Activated naive CD4-positive, alpha-beta T cell (primary cell): ENCODE data around the gene RBFOX2.

Source experiments
- DNase-seq, 4 experiments: peaks; one replicate each; lab custom pipeline; 2025; lab: John Stamatoyannopoulos, UW

RBFOX2 gene

DNA sequence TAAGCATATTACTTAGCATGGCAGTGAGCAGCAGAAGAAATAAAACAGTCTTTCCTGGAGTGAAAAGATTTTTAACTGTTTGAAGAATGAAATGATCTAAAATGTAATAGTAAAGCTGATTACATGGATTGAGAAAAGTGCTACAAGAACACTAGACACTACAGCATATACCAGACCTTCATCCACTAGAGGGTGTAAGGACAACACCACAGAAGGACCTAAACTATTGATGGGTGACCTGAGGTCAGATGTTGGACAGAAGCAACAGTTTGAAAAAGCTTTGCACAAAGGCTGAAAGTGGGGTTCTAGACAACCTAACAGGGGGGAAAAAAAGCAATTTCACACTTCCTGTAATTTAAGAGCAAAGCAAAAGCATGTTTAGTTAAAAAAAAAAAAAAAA lies 97.7 kb downstream of the RBFOX2 start:
- DNase-seq: no peak

GRCh38 chr22:35928285-35928798 lies 100.3 kb downstream of the RBFOX2 start:
- no peak for DNase-seq

DNA sequence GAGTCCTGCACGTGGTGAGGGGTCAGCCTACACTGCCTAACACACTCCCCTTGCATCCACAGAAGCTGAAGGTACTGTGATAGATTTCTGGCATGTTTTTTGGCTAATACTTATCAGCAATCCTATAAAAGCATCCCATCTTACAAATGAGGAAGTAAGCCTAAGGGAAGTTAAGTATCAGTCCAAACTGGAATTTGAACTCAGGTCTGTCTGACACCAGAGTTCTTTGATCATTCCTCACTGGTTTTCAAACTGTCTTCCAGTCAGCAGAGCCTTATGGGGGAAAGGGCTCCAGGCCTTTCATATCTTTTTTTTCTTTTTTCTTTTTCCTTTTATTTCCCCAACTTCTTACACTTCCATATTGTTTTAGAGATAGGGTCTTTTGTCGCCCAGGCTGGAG lies 105.6 kb downstream of the RBFOX2 start:
- DNase-seq: no peak

DNA sequence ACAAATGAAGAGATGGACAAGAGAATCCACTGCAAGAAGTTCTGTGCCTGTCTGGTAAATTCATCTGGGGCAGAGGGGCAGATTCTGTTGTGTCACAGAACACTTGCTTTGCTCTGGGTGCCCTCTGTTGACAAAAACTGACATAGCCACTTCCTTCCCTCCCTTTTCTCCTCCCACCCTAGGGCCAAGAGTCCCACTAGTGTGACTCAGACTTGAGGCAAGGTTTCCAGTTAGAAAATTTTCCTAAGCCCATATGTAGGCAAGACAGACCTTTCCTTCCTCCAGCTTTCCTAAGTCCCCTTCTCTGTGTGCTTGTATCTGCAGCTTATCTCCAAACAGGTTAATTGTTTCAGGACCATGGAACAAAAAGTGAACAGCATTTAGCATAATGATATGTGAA lies 106.8 kb downstream of the RBFOX2 start:
- no peak for DNase-seq

DNA sequence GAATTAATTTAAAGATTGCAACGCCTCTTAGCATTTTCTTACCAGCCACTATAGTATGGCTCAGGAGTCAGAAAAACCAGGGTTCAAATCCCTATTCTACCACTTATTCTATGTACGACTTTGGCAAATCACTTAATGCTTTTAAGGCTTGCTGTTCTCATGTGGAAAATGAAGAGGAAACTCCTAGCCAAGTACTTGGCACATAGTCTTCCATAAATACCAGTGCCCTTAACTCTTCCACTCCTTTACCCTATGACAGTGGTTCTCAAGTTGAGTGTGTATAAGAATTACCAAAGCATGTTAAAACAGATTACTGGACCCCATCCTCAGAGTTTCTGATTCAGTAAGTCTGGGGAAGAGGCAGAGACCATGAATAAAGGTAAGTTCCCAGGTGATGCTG lies 107.6 kb downstream of the RBFOX2 start:
- DNase-seq: no peak

DNA sequence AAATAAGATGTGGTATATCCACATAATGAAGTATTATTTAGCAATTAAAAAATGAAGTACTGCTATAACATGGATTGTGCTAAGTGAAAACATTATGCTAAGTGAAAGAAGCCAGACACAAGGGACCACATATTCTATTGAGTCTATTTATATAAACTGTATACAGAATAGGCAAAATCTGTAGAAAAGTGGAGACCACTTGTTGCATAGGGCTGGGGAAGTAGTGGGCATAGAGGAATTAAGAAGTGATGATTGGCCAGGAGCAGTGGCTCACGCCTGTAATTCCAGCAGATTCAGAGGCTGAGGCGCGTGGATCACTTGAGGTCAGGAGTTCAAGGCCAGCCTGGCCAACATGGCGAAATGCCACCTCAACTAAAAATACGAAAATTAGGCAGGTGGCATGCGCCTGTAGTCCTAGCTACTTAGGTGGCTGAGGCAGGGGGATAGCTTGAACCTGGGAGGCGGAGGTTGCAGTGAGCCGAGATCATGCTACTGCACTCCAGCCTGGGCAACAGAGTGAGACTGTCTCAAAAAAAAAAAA lies 109.6 kb downstream of the RBFOX2 start:
- no peak for DNase-seq

GRCh38 chr22:35918456-35918855 lies 110.2 kb downstream of the RBFOX2 start:
- DNase-seq: no peak

GRCh38 chr22:35917651-35918050 lies 111.0 kb downstream of the RBFOX2 start:
- no peak for DNase-seq

- DNase-seq: no peak
Measured at GRCh38 chr22:35915477-35916013, 113.1 kb downstream of the RBFOX2 start.

GRCh38 chr22:35914665-35915476 lies 113.8 kb downstream of the RBFOX2 start:
- no peak for DNase-seq

GRCh38 chr22:35914357-35914664 lies 114.3 kb downstream of the RBFOX2 start:
- no peak for DNase-seq

DNA sequence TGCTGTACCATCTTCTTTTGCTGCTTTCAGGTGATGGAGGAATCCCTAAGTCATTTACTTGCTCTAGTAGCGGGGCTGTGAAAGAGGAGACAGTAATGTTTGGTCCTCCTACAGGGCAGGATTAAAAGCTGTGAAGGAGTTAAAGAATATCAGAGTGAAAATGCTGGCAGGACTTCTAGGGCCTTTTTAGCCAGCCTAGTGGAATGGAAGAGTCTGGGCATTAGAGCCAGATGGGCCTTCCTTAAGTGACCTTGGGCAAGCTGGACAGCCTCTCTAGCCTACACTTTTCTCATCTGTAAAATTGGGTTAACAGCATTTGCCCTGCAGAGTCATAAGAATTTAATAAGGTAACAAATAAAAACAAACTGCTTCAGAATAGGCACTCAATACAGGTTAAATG lies 114.7 kb downstream of the RBFOX2 start:
- DNase-seq: no peak

DNA sequence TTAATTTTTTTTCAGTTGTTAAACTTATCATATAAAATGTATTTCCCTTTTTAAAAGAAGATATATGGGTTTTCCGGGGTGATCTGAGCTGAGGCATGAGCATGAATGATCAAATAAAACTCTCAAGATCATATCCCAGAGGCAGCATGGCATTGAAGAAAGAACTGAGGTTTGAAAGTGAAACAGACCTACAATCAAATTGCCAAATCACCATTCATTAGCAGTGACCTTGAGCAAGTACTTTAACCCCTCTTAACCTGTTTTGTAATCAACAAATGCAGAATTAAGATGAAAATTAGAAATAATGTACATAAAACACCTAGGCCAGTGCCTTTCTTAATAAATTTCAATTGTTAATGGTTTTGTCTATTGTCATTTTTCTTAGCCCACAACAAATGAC lies 116.0 kb downstream of the RBFOX2 start:
- DNase-seq: no peak

- no peak for DNase-seq
Measured at GRCh38 chr22:35911877-35912276, 116.7 kb downstream of the RBFOX2 start.

GRCh38 chr22:35910926-35911325 lies 117.7 kb downstream of the RBFOX2 start:
- DNase-seq: no peak

DNA sequence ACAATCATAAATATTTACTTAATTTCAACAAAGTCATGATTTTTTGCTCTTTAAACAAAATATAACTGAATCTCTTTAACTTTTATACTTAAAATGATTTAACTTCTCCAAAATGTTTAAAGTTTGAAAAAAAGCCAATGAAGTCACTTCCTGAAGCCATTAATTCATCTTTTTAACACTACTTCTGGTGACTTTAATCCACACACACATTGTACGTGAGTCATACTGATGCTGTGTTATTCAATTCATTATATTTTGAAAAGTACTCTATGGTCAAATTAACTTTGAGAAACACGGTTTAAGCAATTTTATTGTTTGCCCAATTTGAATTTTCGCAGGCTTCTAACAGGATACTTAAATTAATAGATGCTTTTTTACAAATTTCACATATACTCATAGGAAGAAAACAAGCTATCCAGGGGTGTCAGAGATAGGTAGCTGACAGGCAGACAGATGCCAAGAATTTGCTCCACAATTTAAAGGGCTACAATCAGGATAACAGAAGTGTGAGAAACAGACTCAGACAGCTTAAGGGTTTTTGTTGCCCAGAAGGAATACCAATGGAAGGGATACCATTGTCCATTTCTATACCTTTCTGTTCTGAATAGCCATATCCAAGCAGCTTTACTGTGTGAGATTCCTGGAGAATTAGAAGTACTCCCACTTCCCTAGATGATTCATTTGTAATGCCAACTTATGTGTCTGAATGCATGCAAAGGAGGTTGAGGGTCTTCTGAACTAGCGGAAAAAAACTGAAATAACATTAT lies 118.4 kb downstream of the RBFOX2 start:
- no peak for DNase-seq

DNA sequence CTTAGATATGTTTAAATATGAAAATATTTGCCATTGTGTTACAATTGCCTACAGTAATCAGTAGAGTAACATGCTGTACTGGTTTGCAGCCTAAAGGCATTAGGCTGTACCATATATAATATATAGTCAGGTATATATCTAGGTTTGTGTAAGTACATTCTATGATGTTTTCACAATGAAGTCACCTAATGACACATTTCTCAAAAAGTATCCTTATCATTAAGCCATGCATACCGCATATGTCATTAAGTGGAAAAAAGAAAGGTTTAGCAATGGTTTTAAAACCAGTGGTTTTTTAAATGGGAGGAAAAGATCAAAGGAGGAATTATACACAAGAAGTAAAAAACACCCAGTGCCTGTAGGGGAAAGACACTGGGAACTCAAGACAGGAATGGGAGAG lies 122.7 kb downstream of the RBFOX2 start:
- DNase-seq: no peak

DNA sequence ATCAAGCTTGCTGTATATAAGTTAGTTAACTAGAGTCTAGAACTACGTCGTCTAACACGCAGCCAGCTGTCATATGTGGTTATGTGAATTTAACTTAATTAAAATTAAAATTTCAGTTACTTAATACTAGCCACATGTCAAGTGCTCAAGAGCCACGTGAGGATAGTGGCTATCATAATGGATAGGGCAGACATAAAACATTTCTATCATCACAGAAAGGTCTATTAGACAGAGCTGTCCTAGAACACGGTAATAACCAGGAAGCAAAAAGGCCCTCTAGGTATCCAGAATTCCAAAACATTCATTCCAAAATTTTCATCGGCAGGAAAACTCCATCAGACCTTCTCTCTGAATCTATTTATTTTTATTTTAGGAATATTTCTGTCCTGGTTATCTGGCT lies 123.9 kb downstream of the RBFOX2 start:
- no peak for DNase-seq

DNA sequence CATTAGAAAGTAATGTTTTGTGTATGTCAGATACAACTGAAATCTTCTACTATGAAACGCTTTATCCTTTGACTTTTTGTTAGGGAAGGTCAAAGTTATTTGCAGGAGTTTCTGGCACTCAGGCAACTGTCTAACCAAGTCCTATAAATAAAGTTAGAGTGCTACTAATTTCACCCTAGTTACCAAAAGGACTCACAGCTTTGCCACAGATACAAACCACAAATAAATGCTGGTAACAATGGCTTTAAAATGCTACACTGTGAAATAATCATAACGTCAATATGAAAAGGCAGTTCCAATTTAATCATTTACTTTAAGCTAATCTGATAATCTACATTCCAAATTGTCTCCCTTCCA lies 124.3 kb downstream of the RBFOX2 start:
- DNase-seq: no peak

DNA sequence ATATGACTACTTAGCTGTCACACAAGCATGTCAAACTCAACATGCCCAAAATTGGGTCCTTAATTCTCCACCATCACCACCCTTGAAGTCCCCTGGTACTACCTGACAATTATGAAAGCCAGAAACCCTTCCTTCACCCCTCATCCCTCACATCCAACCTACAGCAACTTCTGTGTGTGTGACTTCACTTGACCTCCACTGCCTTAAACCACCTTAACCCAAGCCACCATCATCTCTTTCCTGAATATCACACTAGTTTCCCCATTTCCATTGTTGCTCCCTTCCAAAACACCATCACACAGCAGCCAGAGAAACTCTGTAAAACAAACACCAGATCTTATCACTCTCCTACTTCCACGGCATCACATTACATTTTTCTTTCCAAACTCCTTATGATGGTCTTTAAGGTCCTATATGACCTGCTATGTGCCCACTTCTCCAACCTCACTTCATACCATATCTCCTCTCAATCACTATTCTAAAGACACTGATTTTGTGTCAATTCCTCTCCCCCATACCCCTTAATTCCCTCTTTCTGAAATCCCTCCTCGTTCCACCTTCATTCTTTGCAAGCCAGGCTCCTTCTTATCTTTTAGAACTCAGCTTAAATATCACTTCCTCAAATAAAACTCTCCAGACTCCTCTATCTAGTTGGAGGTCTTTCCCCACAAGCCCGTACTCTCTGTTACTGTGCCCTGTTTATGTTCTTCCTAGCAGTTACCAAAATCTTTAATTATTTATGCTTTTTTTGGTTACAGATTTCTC lies 124.9 kb downstream of the RBFOX2 start:
- DNase-seq: no peak

DNA sequence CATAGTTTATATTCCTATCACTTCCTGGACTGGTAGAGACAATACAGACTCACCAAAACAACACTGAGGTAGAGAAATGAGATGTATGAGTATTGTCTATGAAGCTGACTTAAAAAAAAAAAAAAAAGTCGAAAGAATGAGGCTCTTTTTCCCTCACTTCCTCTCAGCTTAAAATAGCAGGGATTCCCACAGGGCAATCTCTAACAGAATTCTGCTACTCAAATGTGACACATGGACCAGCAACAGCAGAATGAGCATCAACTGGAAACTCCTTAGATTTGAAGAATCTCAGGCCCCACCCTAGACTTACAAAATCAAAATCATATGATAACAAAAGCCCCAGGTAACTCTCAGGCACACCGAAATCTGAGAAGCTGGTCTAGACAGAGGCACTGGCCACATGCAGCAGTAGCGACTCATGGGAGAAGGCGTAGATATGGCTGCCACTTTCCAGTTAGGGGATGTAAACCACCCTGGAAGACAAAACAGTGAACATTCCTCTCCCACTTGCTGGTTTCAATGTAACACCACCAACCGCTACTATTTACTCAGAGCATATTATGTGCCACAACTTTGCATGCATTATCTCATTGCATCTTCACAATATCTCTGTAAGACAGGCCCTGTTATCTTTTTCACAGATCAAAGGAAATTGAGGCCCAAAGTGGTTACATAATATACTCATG lies 128.0 kb downstream of the RBFOX2 start:
- no peak for DNase-seq

- DNase-seq: no peak
Measured at GRCh38 chr22:35899736-35900135, 128.9 kb downstream of the RBFOX2 start.
